NCI-H146 treated with DMSO at 0.1 percent for 48 hours (cell line): ENCODE measurements around the gene SFXN3.
A peak's percentile ranks its signal among the peaks of the same experiment; 100 is the strongest.

Experiments used
- DNase-seq: peaks from one replicate; lab custom pipeline; 2025; ENCODE audit not compliant: unreplicated experiment; lab: John Stamatoyannopoulos, UW

The SFXN3 gene

DNA sequence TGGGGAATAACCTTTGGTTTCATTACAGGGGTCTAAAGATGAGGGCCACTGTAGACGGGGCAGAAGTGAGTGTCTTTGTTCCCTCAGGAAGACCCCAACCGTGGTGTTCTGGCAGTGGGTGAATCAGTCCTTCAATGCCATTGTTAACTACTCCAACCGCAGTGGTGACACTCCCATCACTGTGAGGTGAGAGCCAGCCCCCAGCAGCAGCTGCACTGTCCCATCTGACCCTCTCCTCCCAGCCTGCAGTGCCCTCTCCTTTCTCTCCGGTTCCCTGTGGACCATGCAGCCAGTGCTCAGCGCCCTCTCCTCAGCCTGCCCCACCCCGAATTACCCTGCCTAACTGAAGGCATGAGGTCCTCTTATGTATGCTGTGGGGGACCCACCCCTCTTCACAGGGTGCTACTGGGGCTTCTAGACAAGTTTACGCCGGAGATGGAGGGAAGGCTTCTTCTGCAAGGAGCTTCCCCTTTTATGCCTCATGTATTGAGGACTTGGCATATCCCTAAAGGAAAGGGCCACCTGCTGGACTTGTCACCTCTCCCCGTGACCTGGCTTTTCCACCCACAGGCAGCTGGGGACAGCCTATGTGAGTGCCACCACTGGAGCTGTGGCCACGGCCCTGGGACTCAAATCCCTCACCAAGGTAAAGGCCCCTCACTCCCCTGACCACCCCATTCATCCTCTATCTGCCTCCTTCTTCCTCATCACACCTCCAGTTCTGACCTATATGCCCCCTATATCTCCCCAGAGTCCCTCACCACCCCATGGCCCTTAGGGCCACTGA is 5.1 kb downstream of the SFXN3 start:
- no peak for DNase-seq

DNA sequence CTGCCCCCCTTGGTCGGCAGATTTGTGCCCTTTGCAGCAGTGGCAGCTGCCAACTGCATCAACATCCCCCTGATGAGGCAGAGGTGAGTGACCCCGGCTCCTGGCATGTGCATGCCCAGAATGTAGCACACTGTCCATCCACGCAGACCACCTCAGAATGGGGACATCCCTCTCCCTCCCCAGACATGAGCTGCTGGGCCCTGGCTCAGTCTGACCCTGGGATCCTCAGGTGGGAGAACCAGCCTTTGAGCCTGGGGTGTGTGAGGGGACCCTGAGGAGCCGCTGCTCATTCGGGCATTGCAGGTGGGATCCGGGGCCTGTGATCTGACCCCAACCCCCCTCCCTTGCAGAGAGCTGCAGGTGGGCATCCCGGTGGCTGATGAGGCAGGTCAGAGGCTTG is 5.7 kb downstream of the SFXN3 start:
- no peak for DNase-seq

DNA sequence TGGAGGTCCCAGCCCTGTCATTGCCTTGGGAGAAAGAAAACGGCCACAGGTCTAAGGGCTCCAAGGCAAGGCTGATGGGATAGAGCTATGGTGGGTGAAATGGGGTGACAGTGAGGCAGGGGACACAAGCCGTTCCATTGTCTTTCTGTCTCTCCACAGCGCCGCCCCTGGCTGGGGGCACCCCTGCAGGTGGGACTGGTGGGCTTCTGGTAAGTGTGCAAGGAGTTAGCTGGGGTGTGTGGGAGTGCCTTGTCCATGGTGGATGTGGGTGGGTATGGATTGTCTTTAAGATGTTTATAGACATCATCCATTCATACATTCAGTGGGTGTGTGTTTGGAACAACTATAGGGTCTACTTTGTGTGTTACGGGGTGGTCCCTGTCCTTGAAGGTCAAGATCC is 7.5 kb downstream of the SFXN3 start:
- no peak for DNase-seq

DNA sequence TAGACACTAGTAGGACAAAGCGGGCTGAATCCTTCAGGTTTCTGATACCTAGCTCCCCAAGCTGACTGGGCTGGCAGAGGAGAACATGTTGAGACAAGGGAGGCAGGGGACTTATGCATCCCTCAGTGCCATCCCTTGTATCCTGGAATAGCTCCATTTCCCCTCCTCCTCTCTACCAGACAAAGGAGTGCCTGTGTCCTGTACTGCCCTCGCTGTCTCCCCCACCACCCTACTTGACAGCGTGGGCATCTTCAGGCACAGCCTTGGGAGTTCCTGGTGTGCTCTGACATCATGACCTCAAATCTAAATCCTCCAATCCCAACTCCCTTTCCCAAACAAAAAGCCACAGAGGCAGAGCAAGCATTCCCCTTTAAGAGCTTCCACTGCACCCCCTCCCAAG is 9.0 kb downstream of the SFXN3 start:
- DNase-seq = no peak

DNA sequence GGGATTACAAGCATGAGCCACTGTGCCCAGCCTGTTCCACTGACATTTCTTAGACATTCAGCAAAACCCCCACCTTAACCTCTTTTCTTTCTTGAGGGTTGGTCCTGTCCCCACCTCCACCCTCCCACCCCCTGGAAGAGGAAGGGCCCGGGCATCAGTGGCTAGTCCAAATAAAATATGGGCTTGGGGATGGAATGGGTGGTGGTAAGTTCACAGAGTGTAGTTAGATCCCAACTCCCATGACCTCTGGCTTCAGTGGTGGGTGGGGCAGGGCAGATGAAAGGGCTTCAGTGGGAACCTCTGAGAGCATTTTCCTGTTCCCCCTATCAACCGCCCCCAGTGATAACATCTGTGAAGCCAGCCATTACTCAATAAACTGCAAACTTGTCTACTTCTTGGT is 9.8 kb downstream of the SFXN3 start:
- no peak for DNase-seq

DNA sequence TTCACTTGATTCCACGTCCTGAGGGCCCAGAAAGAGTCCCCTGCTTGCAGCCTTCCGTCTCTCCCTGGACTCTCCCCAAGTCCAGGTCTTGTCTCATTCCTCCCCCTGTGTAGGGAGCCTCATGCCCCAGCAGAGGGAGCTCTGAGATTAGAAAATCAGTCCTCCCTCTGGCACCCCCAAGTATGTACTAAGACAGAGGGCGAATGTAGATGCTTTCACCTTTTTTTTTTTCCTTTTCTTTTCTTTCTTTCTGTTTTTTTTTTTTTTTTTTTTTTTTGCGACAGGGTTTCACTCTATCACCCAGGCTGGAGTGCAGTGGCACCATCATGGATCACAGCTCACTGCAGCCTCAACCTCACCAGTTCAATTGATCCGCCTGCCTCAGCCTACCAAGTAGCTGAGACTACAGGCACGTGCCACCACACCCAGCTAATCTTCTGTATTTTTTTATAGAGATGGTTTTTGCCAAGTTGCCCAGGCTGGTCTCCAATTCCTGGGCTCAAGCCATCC is 10.3 kb downstream of the SFXN3 start:
- DNase-seq = peak; percentile 54

DNA sequence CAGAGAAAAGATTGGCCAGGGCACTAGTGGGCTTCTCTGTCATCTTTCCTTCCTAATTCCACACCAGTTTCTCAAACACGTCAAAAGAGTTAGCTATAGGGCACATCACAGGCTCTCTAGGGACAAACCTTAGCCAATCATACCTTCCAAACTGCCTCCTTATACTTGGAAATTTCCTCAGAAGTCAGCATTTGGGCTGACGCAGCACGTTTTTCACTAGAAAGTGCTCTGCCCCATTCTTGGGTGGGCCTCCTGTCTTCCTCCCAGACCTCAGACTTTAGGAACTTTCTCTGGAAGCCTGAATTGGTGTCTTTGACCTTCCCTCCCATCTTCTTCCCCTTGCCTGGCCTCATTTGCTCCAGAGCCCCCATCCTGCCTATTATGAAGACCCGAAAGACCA is 11.1 kb downstream of the SFXN3 start:
- no peak for DNase-seq

DNA sequence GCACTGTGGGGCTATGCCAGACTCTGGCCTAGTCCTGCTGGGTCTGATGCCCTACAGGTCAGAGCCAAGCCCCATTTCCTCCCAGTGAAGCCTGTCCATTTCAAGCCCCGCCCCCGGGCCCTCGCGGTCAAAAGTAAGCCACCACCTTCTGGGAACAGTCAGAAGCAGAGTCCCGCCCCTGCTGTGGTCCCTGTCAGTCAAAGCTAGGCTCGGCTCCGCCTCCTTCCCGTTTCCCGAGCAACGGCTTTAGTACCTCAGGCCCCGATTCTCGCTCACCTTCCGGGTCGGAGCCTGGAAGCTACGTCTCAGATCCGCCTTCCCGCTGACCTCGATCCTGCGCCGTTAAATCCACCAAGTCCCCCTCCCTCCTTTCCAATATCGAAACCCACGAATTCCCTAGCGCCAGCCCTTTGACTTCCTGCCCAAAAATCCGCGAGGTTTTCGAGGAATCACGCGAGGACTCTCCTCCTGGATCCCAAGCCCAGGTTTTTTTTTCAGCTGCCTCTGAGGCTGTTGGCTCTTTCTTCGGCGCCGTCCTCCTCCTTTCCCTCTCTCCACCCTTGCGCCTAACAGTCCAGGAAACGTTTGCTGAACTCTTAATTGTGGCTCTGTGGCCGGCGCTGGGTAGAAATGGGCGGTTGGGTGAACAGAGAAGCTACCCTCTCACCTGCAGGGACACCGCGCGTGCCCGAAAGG is 11.8 kb downstream of the SFXN3 start:
- peak; percentile 95 for DNase-seq

DNA sequence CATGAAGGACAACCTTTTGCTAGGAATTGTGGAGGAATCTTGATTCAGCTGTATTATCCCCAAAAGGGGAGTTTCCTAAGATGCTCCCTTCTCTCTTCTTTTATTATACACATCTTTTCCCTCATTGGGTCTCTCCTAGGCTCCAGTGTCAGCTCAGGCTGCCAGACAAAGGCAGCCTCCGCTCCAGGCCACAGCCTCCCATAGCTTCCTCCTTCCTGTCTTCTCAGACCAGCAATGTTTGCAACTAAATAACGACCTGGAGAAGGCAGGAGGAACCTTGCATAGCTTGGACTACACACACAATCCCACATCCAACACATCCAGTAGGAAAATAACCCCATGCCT is 12.3 kb downstream of the SFXN3 start:
- DNase-seq = peak; percentile 66

DNA sequence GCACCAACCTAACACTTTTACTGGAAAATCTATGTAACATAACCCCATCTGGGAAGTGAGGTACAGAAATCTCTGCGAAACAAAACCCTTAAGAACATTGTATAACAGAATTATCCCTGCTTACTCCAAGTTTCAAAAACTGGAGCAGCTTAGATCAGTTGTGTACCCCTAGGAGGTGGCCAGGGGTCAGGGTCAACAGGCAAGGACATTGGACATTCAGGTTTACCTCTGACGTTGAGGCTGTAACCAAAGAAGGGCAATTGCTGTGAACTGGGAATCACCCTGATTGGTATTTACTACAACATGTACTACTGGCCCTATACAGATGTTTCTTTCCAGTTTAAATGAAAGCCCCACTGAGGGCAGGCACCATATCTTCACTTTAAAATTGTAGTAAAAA is 13.1 kb downstream of the SFXN3 start:
- DNase-seq = no peak

DNA sequence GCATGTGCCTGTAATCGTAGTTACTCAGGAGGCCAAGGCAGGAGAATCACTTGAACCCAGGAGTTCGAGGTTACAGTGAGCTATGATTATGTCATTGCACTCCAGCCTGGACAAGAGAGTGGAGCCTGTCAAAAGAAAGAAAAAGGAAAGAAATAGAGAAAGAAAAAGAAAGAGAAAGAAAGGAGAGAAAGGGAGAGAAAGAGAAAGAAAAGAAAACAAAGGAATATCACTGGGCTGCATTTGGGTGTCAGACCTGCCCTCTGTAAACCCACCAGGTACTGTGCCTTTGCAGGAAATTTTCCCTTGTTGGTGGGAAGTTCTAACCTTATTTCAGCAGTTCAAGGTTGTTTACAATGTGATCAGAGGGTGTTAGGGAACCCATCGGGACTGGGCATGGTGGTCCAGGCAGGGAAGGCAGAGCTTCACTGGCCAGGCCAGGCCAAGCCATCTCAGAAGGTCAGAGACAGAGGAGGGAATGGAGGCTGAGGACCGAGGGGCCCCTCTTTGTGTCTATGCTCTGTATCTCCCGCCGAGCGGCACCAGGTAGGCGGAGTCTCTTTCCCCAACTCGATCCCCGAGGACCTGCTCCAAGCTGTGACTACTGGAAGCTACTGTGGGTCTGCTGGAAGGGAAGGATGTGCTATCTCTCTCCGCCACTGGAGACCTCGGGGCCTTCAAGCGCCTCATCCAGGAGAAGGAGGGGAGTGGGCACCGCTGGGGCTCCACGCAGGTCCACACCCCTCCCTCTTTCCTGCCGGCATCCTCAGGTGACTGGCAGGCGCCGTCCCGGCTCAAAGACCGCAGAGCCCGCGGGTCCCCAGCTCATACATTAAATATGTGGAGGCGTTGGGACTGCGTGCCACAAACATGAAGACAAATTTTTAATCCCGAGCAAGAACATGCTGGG is 15.6 kb downstream of the SFXN3 start:
- no peak for DNase-seq

DNA sequence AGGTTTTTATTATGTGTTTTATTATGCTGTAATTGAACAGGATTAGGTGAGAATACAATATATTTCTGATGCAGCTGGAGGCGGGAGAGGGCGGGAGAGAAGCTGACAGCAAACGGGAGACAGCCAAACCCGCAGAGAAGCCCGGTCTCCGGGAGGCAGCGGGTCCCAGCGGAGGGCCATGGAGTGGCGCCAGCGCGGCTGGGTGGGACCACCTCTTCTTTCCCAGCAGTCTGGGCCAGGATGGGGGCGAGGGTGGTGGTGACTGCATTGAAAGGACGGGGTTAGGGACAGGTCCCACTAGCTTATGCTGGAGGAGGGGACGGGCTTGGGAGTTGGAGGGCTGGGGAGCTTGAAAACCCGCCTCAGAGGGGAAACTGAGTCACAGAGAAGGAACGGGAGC is 16.2 kb downstream of the SFXN3 start:
- no peak for DNase-seq

DNA sequence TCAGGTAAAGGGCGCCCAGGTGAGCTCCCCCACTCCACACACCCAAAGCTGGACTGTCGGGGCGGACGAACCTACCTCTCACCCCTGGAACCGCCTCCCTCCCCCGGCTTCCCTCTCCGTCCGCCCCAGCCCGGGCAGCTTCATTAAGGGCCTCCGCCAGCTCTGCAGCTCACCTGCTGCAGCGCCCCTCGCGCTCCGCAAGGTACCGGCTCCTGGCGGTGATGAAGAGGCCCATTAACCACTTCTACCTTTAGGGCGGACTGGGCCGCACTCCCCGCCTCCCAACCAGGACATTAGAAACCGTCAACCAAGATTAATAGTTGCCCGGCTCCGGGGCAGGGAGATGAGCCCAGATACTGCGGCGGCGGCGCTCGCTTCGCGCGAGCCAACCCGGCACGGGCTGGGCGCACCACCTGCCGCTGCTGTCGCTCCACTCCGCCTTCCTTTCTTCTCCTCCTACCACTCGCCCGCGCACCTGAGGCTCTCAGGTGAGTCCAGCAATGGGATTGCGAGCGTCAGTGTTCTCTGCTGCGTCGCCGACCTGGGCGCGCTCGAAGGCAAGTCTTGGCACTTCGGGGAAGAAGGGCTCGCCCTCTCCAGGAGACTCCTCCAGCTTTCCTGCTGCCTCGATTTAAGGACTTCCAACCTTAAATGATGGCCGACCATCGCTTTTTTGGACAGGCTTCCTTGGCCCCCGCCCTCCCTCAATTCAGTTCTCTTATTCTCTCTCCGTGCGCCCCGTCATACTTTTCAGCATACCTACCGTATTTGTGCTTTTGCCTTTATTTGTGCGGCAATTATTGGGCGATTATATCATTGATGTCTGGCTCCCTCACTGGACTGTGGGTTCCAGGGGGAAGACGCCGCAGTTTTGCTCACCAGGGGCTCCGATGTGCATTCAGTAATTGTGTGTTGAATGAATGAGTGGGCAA is 17.2 kb downstream of the SFXN3 start:
- DNase-seq = no peak

DNA sequence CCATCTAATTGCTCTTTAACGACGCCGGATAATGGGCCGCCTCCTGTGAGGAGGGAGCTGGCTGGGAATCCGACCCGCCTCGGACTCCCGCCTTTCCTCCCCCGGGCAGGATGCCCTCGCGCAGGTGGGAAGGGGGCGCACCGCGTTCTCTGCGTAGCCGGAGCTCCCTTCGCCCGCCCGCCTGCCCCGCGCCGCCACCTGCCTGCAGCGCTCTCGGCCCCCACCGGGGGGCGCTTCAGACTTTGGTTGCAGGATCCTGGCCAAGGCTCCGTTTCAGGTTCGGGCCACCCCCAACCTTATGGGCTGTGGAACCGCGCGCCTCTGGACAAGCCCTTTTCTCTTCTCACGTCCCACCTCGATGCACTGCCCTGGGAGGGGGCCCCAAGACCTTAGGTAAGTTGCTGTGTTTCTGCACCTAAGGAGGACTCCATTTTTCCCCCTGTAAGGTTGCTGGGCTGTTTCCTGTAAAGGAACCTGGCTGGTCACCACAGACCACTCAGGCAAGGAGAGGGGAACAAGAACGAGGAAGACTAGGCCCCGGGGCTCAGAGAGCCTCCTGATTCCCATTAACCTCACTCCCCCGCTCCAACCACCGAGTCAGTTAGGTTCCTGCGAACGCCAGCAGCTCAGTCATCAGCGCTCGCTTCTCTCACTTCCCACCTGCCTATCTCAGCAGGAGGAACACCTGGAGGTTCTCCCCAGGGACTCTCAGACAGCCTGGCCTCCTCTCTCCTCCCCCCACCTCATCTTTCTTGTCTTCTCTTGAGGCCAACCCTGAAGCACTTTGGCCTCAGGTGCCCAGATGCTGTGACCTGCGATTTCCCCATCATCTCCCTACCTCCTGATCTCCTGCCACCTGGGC is 19.4 kb downstream of the SFXN3 start:
- peak; percentile 90 for DNase-seq

DNA sequence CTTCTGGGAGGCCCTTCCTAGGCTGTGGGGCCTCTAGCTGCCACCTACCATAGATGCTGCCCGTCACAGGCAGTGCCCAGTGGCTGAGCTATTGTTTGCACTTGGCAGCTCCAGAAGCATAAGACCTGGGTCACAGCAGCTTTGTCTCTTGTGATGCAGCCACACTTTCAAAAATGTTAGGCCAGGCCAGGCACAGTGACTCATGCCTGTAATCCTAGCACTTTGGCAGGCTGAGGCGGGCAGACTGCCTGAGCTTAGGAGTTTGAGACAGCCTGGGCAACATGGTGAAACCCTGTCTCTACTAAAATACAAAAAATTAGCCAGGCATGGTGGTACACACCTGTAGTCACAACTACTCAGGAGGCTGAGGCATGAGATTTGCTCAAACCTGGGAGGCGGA is 21.3 kb downstream of the SFXN3 start:
- no peak for DNase-seq

DNA sequence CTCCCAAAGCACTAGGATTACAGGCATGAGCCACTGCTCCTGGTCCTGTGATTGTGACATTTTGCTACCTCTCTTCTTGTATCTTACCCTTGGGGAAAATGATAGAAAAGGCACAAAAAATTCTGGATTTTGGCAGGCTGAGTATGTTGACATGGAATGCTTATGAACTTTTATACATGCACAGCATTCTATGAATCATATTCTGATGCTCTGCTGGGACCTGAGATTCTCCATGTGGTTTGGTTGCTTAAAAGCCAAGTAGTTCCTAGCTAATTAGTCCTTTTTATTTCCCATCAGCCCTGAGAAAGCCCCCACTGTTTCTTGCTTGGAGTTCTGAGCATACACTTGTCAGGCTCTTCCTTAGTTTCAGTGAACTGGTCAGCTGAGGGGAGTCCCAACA is 22.5 kb downstream of the SFXN3 start:
- DNase-seq = no peak

DNA sequence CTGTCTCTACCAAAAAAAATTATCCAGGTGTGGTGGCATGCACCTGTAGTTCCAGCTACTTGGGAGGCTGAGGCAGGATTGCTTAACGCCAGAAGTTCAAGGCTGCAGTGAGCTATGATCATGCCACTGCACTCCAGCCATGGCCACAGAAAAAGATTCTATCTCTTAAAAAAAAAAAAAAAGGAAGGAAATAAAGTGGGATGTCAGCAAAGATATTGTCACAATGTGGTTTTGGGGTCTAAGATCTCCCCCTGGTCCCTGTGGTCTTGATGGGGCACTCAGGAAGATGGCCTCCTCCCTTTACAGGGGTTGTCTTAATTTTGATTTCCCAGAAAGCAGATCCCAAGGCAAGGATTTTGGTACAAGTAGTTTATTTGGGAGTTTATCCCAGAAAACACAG is 23.3 kb downstream of the SFXN3 start:
- no peak for DNase-seq

DNA sequence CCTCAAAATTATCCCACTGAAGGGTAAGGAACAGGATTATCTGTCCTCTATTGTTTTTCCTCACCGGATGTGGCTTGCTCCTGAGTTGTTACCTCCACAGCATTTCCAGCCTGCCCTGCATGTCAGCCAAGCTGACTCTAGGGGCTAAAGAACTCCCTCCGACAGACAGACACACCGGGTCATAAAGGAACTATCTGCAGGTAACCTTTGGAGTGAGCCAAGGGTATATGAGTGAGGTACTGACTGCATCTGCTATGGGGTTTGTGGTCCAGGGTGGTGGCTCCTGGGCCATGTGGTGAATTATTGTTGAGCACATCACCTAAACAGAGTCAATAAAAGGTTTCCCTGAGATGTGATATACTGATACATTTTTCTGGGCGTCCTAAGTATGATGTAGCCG is 23.8 kb downstream of the SFXN3 start:
- DNase-seq = no peak

DNA sequence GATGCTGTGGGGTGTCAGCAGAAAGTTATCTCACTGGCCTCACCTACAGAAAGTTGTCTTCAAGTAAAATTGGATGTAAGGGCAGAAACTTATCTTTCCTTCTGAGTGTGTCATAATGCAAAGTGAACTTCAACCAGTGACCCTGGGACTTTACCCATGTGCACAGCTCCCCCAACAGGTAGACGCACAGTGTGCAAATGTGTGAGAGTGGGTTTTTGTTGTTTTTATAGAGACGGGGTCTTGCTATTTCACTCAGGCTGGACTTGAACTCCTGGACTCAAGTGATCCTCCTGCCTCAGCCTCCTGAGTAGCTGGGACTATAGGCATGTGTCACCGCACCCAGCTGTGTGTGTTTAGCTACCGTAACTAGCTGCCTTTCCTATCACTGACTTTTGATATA is 24.4 kb downstream of the SFXN3 start:
- DNase-seq = no peak
